ENCODE measurements around the gene PHF5A.

DNA sequence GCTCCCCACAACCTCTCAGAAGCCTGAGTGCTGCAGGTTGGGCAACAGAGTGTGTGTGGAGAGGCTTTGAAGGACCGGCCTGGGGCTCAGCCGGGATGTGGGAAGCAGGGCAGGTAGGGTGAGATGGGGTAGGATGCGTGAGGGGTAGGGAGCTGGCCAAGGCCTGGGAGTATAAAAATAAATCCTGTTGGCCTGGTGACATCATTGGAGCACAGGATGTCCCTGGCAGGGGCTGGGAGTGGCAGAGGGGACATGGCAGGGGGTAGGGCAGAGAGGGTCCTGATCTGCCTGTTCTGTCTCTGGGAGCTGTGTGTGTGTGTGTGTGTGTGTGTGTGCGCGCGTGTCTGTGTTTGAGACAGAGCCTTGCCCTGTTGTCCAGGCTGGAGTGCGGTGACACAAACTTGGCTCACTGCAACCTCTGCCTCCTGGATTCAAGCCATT lies 58.2 kb downstream of the PHF5A start:
- TF ChIP-seq POLR2A (IDR thresholded peaks at IDR 0.05) = peak in 1 of 2 donors; percentile 76
- TF ChIP-seq, protein P1, sequence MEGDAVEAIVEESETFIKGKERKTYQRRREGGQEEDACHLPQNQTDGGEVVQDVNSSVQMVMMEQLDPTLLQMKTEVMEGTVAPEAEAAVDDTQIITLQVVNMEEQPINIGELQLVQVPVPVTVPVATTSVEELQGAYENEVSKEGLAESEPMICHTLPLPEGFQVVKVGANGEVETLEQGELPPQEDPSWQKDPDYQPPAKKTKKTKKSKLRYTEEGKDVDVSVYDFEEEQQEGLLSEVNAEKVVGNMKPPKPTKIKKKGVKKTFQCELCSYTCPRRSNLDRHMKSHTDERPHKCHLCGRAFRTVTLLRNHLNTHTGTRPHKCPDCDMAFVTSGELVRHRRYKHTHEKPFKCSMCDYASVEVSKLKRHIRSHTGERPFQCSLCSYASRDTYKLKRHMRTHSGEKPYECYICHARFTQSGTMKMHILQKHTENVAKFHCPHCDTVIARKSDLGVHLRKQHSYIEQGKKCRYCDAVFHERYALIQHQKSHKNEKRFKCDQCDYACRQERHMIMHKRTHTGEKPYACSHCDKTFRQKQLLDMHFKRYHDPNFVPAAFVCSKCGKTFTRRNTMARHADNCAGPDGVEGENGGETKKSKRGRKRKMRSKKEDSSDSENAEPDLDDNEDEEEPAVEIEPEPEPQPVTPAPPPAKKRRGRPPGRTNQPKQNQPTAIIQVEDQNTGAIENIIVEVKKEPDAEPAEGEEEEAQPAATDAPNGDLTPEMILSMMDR (IDR thresholded peaks at IDR 0.05) = no peak

Data from thyroid gland (tissue), 4 donors.